ENCODE measurements around the gene CPLX1.

GRCh38 chr4:868421-868820, 42.5 kb upstream of the CPLX1 start:
- no peak for TF ChIP-seq CTCF (conservative IDR thresholded peaks at IDR 0.05 in 1 of 2, IDR thresholded peaks at IDR 0.05 in 1 of 2; ENCODE audit: low read depth in 1 of 2, low read length in 2 of 2)
- TF ChIP-seq EZH2 (IDR thresholded peaks at IDR 0.05; ENCODE audit: low read length, missing control alignments) = no peak
